Measurements from ENCODE around the gene UBP1. TPM values are rescaled to one million over a fixed set of nuclear protein-coding genes. Genes with fewer than 3 reads are reported as not detected.

Gene UBP1
- total and polyA plus RNA-seq, 4 donors, result 6.8 to 36.9 (median 16.5) TPM

DNA sequence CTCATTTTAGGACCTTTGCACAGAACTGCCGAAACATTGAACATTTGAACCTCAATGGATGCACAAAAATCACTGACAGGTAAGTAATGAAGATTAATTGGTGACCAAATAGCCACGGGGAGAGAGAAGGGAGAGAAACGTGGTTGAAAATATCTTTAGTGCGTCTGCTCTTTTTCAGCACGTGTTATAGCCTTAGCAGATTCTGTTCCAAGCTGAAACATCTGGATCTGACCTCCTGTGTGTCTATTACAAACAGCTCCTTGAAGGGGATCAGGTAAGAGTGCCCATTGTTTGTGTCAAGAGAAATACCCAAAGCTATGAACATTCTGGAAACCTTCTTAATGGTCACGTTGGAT lies 67.1 kb downstream of the UBP1 start:
- peaks cover 0 to 6% (median 2%) of the 10 kb centered on the region in 4 donors for H3K4me1 ChIP-seq (ENCODE audit: control insufficient read depth in 4 of 4, insufficient read depth in 4 of 4, low read length in 3 of 4)
- H3K27ac ChIP-seq (ENCODE audit: low read depth in 1 of 2, low read length in 2 of 2), result no peak overlapping the region
- WGBS, result 42% methylated on average over 6 of the region's 6 CpGs
- H3K27me3 ChIP-seq (ENCODE audit: control insufficient read depth in 4 of 4, insufficient read depth in 4 of 4, low read length in 3 of 4), result no peaks in the 10 kb centered on the region
- TF ChIP-seq HNF4G (IDR thresholded peaks at IDR 0.05), result no peak
- no peak for TF ChIP-seq TAF1 (conservative IDR thresholded peaks at IDR 0.05)
- no peak for TF ChIP-seq GABPA (IDR thresholded peaks at IDR 0.05 in 1 of 2, conservative IDR thresholded peaks at IDR 0.05 in 1 of 2)
- TF ChIP-seq RXRA (IDR thresholded peaks at IDR 0.05), result no peak
- TF ChIP-seq NR2F2 (IDR thresholded peaks at IDR 0.05), result no peak
- TF ChIP-seq FOXA1 (IDR thresholded peaks at IDR 0.05), result no peak
- TF ChIP-seq, protein P1, sequence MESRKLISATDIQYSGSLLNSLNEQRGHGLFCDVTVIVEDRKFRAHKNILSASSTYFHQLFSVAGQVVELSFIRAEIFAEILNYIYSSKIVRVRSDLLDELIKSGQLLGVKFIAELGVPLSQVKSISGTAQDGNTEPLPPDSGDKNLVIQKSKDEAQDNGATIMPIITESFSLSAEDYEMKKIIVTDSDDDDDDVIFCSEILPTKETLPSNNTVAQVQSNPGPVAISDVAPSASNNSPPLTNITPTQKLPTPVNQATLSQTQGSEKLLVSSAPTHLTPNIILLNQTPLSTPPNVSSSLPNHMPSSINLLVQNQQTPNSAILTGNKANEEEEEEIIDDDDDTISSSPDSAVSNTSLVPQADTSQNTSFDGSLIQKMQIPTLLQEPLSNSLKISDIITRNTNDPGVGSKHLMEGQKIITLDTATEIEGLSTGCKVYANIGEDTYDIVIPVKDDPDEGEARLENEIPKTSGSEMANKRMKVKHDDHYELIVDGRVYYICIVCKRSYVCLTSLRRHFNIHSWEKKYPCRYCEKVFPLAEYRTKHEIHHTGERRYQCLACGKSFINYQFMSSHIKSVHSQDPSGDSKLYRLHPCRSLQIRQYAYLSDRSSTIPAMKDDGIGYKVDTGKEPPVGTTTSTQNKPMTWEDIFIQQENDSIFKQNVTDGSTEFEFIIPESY (IDR thresholded peaks at IDR 0.05), result no peak
- TF ChIP-seq, protein P2, sequence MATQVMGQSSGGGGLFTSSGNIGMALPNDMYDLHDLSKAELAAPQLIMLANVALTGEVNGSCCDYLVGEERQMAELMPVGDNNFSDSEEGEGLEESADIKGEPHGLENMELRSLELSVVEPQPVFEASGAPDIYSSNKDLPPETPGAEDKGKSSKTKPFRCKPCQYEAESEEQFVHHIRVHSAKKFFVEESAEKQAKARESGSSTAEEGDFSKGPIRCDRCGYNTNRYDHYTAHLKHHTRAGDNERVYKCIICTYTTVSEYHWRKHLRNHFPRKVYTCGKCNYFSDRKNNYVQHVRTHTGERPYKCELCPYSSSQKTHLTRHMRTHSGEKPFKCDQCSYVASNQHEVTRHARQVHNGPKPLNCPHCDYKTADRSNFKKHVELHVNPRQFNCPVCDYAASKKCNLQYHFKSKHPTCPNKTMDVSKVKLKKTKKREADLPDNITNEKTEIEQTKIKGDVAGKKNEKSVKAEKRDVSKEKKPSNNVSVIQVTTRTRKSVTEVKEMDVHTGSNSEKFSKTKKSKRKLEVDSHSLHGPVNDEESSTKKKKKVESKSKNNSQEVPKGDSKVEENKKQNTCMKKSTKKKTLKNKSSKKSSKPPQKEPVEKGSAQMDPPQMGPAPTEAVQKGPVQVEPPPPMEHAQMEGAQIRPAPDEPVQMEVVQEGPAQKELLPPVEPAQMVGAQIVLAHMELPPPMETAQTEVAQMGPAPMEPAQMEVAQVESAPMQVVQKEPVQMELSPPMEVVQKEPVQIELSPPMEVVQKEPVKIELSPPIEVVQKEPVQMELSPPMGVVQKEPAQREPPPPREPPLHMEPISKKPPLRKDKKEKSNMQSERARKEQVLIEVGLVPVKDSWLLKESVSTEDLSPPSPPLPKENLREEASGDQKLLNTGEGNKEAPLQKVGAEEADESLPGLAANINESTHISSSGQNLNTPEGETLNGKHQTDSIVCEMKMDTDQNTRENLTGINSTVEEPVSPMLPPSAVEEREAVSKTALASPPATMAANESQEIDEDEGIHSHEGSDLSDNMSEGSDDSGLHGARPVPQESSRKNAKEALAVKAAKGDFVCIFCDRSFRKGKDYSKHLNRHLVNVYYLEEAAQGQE (IDR thresholded peaks at IDR 0.05), result no peak
- TF ChIP-seq FOXA2 (IDR thresholded peaks at IDR 0.05), result no peak
- TF ChIP-seq RAD21 (IDR thresholded peaks at IDR 0.05), result no peak
- no peaks in the 10 kb centered on the region for H3K36me3 ChIP-seq (ENCODE audit: control insufficient read depth in 4 of 4, insufficient read depth in 3 of 4, low read depth in 1 of 4, low read length in 3 of 4)
- no peak overlapping the region for H3K4me3 ChIP-seq (ENCODE audit: low read depth in 1 of 3, low read length in 3 of 3)
- H3K9ac ChIP-seq (ENCODE audit: low read depth in 1 of 2, low read length in 2 of 2), result no peak overlapping the region
- H3K9me3 ChIP-seq (ENCODE audit: control insufficient read depth in 4 of 4, low read length in 3 of 4), result no peaks in the 10 kb centered on the region
- no peak for DNase-seq (ENCODE audit: low spot score)

DNA sequence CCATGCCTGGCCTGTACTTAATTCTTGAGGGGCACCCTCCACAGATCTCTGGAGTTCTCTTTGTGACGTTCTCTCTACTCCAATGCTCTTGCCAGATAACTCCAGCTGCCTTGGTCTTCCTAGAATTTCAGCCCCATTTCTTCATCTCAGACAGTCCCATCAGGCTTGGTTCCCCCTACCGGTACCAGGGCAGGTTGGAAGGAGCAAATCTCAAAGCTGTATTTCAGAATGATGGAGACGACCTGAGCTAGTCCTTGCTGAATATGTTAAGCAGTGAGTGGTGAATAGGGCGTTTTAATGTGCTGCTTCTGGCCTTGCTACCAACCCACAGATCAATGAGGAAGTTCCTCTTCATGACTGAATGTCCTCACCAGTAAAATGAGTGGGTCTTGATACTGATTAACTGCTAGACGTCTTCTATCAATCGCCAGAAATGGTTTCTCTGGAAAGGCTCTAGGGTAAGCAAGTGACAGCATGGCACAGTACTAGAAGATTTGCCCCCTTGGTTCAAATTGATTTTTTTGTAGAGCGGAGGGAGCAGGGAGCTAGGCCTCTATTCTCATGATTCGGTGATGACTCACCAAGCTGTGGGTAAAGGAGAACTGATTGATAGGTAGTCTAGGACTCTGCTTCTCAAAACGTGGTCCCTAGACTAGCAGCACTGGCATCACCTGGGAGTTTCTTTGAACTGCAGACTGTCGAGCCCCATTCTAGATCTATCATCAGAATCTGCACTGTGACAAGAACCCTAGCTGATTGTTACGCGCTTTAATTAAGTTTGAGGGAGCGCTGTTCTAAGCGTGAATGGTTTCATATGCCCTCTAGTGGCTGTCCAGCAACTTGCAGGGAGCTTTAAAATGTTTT lies 67.8 kb downstream of the UBP1 start:
- no peak overlapping the region for H3K4me3 ChIP-seq (ENCODE audit: low read depth in 1 of 3, low read length in 3 of 3)
- DNase-seq (ENCODE audit: low spot score), result no peak
- 52% methylated on average over 14 of the region's 14 CpGs for WGBS

More for the DNA sequence above, 67.8 kb downstream of the UBP1 start:
- H3K27ac ChIP-seq (ENCODE audit: low read depth in 1 of 2, low read length in 2 of 2), result no peak overlapping the region
- H3K9ac ChIP-seq (ENCODE audit: low read depth in 1 of 2, low read length in 2 of 2), result no peak overlapping the region
- TF ChIP-seq FOXA2 (IDR thresholded peaks at IDR 0.05) (no peak), JUND (IDR thresholded peaks at IDR 0.05) (peak in 1 of 2 donors; percentile 40), RAD21 (IDR thresholded peaks at IDR 0.05) (peak; percentile 93 to 94), HNF4G (IDR thresholded peaks at IDR 0.05) (no peak), RXRA (IDR thresholded peaks at IDR 0.05) (no peak)
- TF ChIP-seq, protein P3, sequence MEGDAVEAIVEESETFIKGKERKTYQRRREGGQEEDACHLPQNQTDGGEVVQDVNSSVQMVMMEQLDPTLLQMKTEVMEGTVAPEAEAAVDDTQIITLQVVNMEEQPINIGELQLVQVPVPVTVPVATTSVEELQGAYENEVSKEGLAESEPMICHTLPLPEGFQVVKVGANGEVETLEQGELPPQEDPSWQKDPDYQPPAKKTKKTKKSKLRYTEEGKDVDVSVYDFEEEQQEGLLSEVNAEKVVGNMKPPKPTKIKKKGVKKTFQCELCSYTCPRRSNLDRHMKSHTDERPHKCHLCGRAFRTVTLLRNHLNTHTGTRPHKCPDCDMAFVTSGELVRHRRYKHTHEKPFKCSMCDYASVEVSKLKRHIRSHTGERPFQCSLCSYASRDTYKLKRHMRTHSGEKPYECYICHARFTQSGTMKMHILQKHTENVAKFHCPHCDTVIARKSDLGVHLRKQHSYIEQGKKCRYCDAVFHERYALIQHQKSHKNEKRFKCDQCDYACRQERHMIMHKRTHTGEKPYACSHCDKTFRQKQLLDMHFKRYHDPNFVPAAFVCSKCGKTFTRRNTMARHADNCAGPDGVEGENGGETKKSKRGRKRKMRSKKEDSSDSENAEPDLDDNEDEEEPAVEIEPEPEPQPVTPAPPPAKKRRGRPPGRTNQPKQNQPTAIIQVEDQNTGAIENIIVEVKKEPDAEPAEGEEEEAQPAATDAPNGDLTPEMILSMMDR (IDR thresholded peaks at IDR 0.05; ENCODE audit: low read depth, low read length, missing input control), result peak; percentile 91
- H3K36me3 ChIP-seq (ENCODE audit: control insufficient read depth in 4 of 4, insufficient read depth in 3 of 4, low read depth in 1 of 4, low read length in 3 of 4), result no peaks in the 10 kb centered on the region
- peaks cover 0 to 6% (median 2%) of the 10 kb centered on the region in 4 donors for H3K4me1 ChIP-seq (ENCODE audit: control insufficient read depth in 4 of 4, insufficient read depth in 4 of 4, low read length in 3 of 4)
- no peaks in the 10 kb centered on the region for H3K27me3 ChIP-seq (ENCODE audit: control insufficient read depth in 4 of 4, insufficient read depth in 4 of 4, low read length in 3 of 4)
- H3K9me3 ChIP-seq (ENCODE audit: control insufficient read depth in 4 of 4, low read length in 3 of 4), result no peaks in the 10 kb centered on the region

All from liver (tissue), 9 donors.